Bronchial epithelial cell (primary cell): ENCODE results near the gene KRT14. TPM values are rescaled to one million over a fixed set of nuclear protein-coding genes. Genes with fewer than 3 reads are reported as not detected.
"Not testable (repeated sequence)": the region's sequence is repeated elsewhere in the genome, so short reads cannot be mapped to it uniquely, and the experiment has no call there.

Experiments
- DNase-seq: peaks from one replicate; pipeline ENCODE4 v3.0.0-alpha.2; 2010; ENCODE audit warnings: low read depth
- FAIRE-seq: peaks from 2 replicates; lab custom pipeline; 2011; peaks lifted over from hg19 to GRCh38; lab: Jason Lieb, UNC
- H3K27me3 ChIP-seq: 2 replicates; pipeline ENCODE4 v1.5.1; 2011; ENCODE audit warnings: low read length; ENCODE audit not compliant: control insufficient read depth, insufficient read depth
- H3K36me3 ChIP-seq: 2 replicates; pipeline ENCODE4 v1.5.1; 2011; ENCODE audit warnings: low read length; ENCODE audit not compliant: control insufficient read depth, insufficient read depth
- H3K4me3 ChIP-seq: 2 replicates; pipeline ENCODE4 v1.5.1; 2011; ENCODE audit warnings: mild to moderate bottlenecking, low read depth, low read length, control low read depth
- total RNA-seq: library from RNA; depleted of rRNA; stranded (reverse); fragments of >200 nt; gene quantifications from 2 replicates; pipeline ENCODE4 v1.2.1, GENCODE V29; 2014
- TF ChIP-seq, protein P1 (sequence below): IDR thresholded peaks from 2 replicates; pipeline ENCODE4 v1.5.1; 2011; ENCODE audit warnings: mild to moderate bottlenecking, moderate library complexity, low read length, control low read depth, inconsistent platforms; ENCODE audit not compliant: insufficient read depth, severe bottlenecking

The KRT14 gene
- total RNA-seq, 1 donor from 2014 or later, result 1,445 TPM

GRCh38 chr17:41617698-41618097, 31.0 kb upstream of the KRT14 start:
- peak; percentile 83 for DNase-seq
- FAIRE-seq, result no peak
- no peaks in the 10 kb centered on the region for H3K27me3 ChIP-seq

DNA sequence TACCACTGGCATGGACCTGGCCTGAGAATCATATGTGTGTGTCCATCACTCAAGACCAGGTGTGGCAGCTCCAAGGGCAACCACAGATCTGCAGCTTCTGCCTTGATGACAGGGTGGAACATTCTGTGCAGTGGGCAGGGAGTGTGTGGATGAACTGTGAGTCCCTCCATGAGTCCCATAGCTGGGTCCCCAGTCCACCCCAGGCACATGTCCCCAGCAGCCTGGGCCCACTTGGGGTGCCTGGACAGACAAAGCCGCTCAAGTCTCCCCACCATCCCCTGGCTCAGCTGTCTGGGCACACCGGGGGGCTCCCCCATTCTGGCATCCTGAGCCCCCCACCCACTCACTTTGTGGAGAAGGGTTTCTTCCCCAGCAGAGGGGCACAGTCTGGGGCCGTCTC, 30.4 kb upstream of the KRT14 start:
- TF ChIP-seq, protein P1, sequence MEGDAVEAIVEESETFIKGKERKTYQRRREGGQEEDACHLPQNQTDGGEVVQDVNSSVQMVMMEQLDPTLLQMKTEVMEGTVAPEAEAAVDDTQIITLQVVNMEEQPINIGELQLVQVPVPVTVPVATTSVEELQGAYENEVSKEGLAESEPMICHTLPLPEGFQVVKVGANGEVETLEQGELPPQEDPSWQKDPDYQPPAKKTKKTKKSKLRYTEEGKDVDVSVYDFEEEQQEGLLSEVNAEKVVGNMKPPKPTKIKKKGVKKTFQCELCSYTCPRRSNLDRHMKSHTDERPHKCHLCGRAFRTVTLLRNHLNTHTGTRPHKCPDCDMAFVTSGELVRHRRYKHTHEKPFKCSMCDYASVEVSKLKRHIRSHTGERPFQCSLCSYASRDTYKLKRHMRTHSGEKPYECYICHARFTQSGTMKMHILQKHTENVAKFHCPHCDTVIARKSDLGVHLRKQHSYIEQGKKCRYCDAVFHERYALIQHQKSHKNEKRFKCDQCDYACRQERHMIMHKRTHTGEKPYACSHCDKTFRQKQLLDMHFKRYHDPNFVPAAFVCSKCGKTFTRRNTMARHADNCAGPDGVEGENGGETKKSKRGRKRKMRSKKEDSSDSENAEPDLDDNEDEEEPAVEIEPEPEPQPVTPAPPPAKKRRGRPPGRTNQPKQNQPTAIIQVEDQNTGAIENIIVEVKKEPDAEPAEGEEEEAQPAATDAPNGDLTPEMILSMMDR, result no peak
- peak; percentile 69 for DNase-seq
- FAIRE-seq, result peak; percentile 32
- H3K4me3 ChIP-seq, result no peak overlapping the region
- no peaks in the 10 kb centered on the region for H3K27me3 ChIP-seq
- peaks cover 1% of the 10 kb centered on the region for H3K36me3 ChIP-seq

More at GRCh38 chr17:41617698-41618097, 31.0 kb upstream of the KRT14 start:
- TF ChIP-seq, protein P1, result no peak
- Histone ChIP-seq H3K4me3 (no peak overlapping the region), H3K36me3 (peaks cover 4% of the 10 kb centered on the region)

GRCh38 chr17:41616486-41616885, 29.8 kb upstream of the KRT14 start:
- not testable (repeated sequence) for H3K27me3 ChIP-seq, FAIRE-seq
- DNase-seq, result peak; percentile 33

DNA sequence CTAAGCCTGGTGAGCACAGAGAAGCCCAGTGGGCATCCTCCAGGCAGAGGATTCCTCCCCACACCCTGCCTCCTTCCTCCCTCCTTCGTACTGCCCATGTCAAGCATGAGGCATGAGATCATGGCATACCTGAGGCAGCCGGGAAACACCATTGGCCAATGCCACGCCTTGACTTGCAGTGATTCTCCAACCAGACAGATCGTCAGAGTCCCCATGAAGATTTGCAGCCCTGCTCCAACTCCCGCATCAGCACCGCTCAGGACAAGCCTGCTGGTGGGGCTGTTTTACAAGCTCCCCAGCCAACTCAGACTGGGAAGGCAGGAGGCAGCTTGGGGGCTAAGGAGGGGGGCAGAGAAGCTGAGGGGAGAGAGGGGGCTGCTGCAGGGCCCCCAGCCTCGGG, 28.8 kb upstream of the KRT14 start:
- DNase-seq, result peak; percentile 98
- no peaks in the 10 kb centered on the region for H3K27me3 ChIP-seq
- no peak overlapping the region for H3K4me3 ChIP-seq
- H3K36me3 ChIP-seq, result peaks cover 5% of the 10 kb centered on the region
- FAIRE-seq, result peak; percentile 95
- TF ChIP-seq, protein P1, result peak; percentile 12

More at GRCh38 chr17:41616486-41616885, 29.8 kb upstream of the KRT14 start:
- not testable (repeated sequence) for H3K36me3 ChIP-seq, H3K4me3 ChIP-seq

DNA sequence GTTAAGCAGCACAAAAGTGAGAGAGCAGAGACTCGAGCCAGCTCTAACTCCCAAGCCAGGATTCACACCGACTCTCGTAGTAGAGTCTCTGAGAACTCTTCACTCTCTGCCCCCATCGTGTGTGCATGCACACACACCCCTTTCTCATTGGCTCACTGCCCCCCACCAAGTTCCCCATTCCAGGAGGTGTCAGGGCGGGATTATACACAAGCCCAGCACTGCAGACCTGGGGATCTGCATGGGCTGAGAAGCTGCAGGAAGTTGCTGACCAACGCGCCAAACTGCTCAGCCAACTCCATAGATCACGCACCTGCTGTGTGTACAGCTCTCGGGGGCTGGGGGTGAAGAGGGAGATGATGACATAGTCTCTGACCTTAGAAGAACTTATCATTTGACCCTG, 28.1 kb upstream of the KRT14 start:
- not testable (repeated sequence) for FAIRE-seq, H3K36me3 ChIP-seq, DNase-seq, H3K27me3 ChIP-seq, H3K4me3 ChIP-seq

GRCh38 chr17:41614098-41614497, 27.4 kb upstream of the KRT14 start:
- DNase-seq, result no peak
- TF ChIP-seq, protein P1, result no peak
- Histone ChIP-seq H3K4me3 (no peak overlapping the region), H3K27me3 (no peaks in the 10 kb centered on the region), H3K36me3 (peaks cover 5% of the 10 kb centered on the region)
- FAIRE-seq, result no peak

- no peak for DNase-seq
- TF ChIP-seq, protein P1, result no peak
- Histone ChIP-seq H3K27me3 (no peaks in the 10 kb centered on the region), H3K36me3 (peaks cover 5% of the 10 kb centered on the region), H3K4me3 (no peak overlapping the region)
- no peak for FAIRE-seq
Measured at GRCh38 chr17:41613277-41614082, 26.8 kb upstream of the KRT14 start.

GRCh38 chr17:41612376-41613160, 25.9 kb upstream of the KRT14 start, which contains the start of gene KRT16:
Gene KRT16 (minus strand): TSS chr17:41612767. CDS start chr17:41612688, 79 bp downstream.
- peak within 1 kb of the TSS; percentile 23 for H3K4me3 ChIP-seq
- not testable (repeated sequence) for H3K27me3 ChIP-seq
- peak; percentile 84 for DNase-seq

More at GRCh38 chr17:41612376-41613160, 25.9 kb upstream of the KRT14 start, which contains the start of gene KRT16:
- H3K36me3 ChIP-seq, result not testable (repeated sequence)
- peak; percentile 28 for FAIRE-seq
